Urothelium cell line (cell line): ENCODE results near the gene MMP23B.
A peak's percentile ranks its signal among the peaks of the same experiment; 100 is the strongest.
"Not testable (repeated sequence)": the region's sequence is repeated elsewhere in the genome, so short reads cannot be mapped to it uniquely, and the experiment has no call there.

Experiments used
- DNase-seq: peaks from one replicate; pipeline ENCODE4 v3.0.0; 2011; ENCODE audit warnings: low spot score, mixed read lengths
- FAIRE-seq: peaks from 2 replicates; lab custom pipeline; 2011; peaks lifted over from hg19 to GRCh38; lab: Jason Lieb, UNC

Gene MMP23B

GRCh38 chr1:1629430-1630190, 2.4 kb upstream of the MMP23B start:
- DNase-seq (no peak), FAIRE-seq (no peak)

DNA sequence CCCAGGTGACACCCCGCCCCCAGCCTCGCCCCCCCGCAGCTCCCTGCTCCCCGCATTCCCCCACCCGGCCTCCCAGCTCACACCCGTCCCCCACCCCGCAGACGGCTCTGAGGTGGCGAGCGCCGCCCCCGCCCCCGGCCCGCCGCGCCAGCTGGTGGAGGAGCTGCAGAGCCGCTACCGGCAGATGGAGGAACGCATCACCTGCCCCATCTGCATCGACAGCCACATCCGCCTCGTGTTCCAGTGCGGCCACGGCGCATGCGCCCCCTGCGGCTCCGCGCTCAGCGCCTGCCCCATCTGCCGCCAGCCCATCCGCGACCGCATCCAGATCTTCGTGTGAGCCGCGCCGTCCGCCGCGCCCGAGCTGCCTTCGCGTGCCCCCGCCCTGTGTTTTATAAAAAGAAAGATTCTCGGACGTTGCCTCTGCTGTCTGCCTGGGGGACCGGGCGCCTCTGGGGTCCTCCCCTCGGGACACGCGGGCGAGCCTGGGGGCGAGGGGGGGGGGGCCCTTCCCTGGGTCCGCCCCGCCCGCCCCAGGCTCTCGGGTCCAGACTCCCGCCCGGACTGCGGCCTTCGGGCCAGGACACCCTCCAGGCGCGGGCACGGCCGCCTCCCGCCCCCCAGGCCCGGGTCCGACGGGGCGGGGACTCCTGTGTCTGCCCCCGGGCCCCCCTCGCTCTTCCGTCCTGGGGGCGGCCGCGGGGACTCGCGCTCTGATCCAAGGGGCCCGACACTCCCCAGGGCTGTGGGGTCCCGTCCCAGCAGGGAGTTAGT, 1.6 kb upstream of the MMP23B start:
- DNase-seq = no peak

DNA sequence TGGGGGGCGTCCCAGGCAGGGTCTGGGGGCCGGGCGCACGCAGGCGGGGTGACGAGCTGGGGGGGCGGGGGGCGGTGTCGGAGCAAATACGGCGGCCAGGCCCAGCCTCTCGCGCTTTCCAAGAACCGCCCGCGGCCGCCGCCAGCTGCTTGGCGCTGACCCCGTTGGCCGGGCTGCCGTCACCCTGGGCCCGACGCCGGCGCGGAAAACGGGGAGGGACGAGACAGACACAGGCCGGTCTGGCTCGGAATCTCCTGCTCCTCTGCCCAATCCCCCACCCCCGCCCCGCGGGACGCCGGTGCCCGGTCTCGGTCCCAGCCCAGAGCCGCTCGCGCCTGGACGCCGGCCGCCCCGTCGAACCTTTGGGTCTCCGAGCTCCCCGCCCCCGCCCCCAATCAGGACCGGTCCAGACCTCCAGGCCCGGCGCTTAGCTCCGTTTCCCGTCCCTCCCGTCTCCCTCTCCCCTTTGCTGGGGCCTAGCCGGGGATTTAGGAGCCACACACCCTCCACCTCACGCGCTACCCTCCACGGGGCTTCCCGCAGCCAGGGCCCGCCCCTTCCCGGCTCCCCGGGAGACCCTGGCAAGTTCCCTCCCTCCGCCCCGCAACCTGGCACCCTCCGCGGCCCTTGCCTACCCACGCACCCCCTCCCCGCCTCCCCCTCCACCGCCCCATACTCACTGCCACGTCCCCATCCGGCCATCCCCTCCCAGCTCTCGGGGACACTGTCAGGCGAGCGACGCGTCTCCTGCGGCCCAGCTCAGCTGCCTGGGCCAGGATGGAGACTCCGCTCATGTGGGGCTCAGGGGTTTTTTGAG, 800 bp upstream of the MMP23B start:
- FAIRE-seq (no peak), DNase-seq (no peak)

More for the DNA sequence above, 1.6 kb upstream of the MMP23B start:
- no peak for FAIRE-seq

GRCh38 chr1:1633409-1633808, 1.4 kb downstream of the MMP23B start:
- FAIRE-seq, DNase-seq: not testable (repeated sequence)

DNA sequence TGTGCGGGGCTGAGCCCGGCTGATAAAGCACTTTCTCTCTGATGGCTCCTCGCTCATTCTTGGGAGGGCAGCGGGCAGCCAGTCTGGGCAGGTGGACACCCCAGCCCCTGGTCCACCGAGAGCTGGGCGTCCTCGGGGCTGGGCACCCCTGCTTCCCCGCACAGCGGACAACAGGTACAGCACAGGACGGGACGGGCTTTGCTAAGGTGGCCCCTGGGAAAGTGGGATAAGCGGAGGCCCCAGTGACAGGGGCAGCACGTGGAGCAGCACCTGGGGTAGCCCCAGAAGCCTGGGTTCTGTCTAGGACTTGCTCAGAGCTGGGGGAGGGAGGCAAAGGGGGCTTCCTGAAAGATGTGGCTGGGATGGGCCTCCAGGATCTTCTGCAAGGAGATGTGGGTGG, 2.6 kb downstream of the MMP23B start:
- FAIRE-seq, DNase-seq: not testable (repeated sequence)

DNA sequence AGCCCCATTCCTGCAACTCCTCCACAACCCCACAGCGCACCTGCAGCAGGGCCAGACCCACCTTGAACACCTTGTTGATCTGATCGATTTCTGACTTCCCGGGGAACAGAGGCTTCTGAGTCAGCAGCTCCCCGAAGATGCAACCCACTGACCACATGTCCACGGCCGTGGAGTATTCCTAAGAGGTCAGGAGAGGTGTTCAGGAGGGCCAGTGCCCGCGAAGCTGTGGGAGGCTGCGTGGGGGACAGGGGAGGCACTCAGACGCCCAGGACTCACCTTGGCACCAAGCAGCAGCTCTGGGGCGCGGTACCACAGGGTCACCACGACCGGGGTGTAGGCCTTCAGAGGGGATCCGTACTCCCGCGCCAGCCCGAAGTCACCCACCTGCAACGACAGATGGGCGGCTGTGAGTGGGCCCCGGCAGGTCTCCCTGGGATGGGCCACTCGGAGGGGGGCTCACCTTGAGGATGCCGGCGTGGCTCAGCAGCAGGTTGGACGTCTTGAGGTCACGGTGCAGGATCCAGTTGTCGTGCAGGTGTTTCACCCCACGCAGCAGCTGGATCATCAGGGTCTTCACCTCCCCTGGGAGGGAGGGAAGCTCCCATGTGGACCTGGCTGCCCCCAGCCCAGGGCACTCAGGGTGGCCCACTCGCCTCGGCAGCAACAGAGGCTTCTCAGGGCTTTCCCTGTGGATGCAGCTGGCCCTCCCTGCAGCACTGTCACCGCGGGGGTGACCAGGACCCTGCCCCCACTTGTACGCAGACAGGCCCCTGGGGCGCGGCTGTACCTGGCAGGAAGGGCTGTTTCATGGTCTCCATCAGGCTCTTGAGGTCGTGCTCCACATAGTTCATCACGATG, 4.9 kb downstream of the MMP23B start:
- FAIRE-seq, DNase-seq: not testable (repeated sequence)

DNA sequence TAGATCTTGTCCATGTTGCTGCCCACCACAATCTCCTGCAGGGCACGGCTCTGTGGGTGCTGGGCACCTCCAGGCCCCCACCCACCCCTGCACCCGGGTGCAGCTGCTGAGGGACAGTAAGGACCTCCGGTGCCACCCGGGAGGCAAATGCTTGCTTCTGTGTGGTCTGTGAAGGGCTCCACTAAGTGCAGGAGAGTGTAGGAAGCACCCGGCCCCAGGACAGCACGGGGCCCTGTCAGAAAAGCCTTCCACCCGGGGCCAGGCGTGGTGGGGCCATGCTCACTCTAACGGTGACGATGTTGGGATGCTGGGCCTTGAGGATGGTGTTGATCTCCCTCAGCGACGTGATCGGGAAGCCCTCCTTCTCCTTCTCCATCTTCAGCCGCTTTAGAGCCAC, 5.5 kb downstream of the MMP23B start:
- DNase-seq, FAIRE-seq: not testable (repeated sequence)

DNA sequence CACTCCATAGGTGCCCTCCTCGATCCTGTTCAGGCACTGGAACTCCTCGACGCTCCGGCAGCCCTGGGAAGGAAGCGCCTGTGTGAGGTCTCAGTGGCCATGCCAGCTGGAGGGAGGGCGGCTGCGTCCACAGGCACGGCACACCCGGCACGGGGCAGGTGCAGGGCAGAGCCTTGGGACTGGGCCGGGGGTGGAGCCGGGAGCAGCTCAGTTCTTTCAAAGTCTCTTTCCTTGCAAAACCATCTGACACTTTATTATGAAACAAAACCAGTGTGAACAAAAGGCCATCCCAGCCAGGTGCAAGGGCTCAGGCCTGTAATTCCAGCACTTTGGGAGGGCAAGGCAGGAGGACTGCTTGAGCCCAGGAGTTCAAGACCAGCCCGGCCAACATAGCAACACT, 6.6 kb downstream of the MMP23B start:
- not testable (repeated sequence) for FAIRE-seq, DNase-seq

GRCh38 chr1:1639368-1639767, 7.4 kb downstream of the MMP23B start:
- not testable (repeated sequence) for FAIRE-seq, DNase-seq

- not testable (repeated sequence) for DNase-seq, FAIRE-seq
Observed at GRCh38 chr1:1640081-1640480, 8.1 kb downstream of the MMP23B start.

GRCh38 chr1:1640711-1641461, 8.9 kb downstream of the MMP23B start:
- FAIRE-seq, DNase-seq: not testable (repeated sequence)

- FAIRE-seq, DNase-seq: not testable (repeated sequence)
Observed at GRCh38 chr1:1646326-1646725, 14.4 kb downstream of the MMP23B start.

GRCh38 chr1:1647567-1648241, 15.7 kb downstream of the MMP23B start:
- not testable (repeated sequence) for FAIRE-seq, DNase-seq

DNA sequence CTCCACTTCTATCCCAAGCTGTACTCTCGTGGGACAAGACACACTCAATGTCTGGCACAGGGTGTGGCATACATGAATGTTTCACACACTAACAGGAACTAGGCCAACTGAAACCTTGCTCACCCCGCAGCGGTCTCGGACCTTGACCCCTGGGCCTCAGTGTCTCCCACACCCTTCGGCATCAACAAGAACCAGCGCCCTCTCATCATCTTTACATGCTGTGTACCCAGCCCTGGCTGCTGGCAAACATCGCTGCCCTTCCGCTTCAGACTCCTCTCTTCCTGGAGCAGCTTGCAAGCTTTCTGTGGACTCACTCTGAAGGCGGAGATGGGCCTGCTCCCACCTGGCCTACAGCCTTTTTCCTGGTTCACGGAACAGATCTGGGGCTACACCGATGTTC, 16.3 kb downstream of the MMP23B start:
- DNase-seq, FAIRE-seq: not testable (repeated sequence)

- not testable (repeated sequence) for FAIRE-seq
- peak; percentile 87 for DNase-seq
Observed at GRCh38 chr1:1658583-1659549, 26.9 kb downstream of the MMP23B start, which contains the start of gene CDK11B. TSS of gene CDK11B (minus strand) at chr1:1659004. CDS start at chr1:1657485, 1,519 bp downstream.

- DNase-seq, FAIRE-seq: not testable (repeated sequence)
Observed at GRCh38 chr1:1662392-1662791, 30.4 kb downstream of the MMP23B start.

DNA sequence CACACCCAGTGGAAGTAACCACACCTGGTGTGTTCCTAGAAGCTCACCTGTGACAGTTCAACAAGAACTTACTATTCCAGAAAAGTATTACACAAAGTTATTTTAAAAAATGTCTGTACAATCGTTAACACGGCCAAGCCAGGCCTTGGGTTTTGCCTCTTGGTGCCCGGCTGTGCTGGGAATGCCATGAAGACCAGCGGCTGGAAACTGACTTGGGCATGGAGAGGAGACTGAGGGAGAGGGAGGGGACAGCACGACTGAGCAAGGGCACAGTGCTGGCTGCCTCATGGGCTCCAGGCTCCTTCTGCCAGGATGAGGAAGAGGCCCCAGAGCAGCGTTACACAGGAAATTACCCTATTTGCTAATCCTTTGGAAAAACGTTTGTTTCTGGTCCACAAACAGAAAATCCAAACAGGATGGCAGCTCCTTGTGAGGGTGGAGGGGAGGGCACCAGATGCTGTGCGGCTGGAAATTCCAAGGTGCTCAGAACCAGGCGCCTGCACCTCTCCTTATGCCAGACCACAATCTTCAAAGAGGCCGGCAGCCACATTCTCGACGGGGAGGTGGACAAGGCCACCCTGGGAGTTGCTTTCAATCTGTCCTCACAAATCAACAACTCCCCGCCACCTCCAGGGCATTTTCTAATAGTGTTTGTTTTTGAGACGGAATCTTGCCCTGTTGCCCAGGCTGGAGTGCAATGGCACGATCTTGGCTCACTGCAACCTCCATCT, 31.0 kb downstream of the MMP23B start:
- not testable (repeated sequence) for DNase-seq, FAIRE-seq
